Prostate gland (tissue), 2 donors: Measurements from ENCODE around the gene BTBD10. TPM values are rescaled to one million over a fixed set of nuclear protein-coding genes. Genes with fewer than 3 reads are reported as not detected.
A peak's percentile ranks its signal among the peaks of the same experiment; 100 is the strongest.

Source experiments
- DNase-seq: peaks from one replicate; pipeline ENCODE4 v3.0.0-alpha.2; 2019; ENCODE audit warnings: low spot score
- H3K27ac ChIP-seq, 2 donors: fragments of 200-600 bp; sonication (generic); 2 replicates each; pipeline ENCODE4 v1.5.1; 2017 to 2019
- H3K27me3 ChIP-seq: fragments of 200-600 bp; sonication (generic); replicated peaks from 2 replicates; pipeline ENCODE4 v1.5.1; 2019; ENCODE audit not compliant: insufficient read depth
- H3K36me3 ChIP-seq, 2 donors: fragments of 200-600 bp; sonication (generic); 1 replicate in 1 of 2; 2 replicates in 1 of 2; pipeline versions ENCODE4 v1.5.1 to v1.8.1; 2017 to 2019
- H3K4me1 ChIP-seq: fragments of 200-600 bp; sonication (generic); replicated peaks from 2 replicates; pipeline ENCODE4 v1.5.1; 2019
- H3K4me3 ChIP-seq, 2 donors: fragments of 200-600 bp; sonication (generic); 2 replicates each; pipeline ENCODE4 v1.5.1; 2017 to 2019
- H3K9me3 ChIP-seq: fragments of 200-600 bp; sonication (generic); 2 replicates; pipeline ENCODE4 v1.5.1; 2017
- POLR2A ChIP-seq: fragments of 450-650 bp; IDR thresholded peaks from one replicate; pipeline ENCODE4 v1.6.1; 2016; ENCODE audit warnings: antibody characterized with exemption, mild to moderate bottlenecking
- POLR2AphosphoS5 ChIP-seq: sonication (generic); formaldehyde crosslinking; IDR thresholded peaks from one replicate; pipeline ENCODE4 v1.6.1; 2017; ENCODE audit warnings: antibody characterized with exemption
- whole genome bisulfite sequencing: methylation state at CpG from one replicate; pipeline ENCODE4 v1.1.5; 2018; 5-methylcytosine and 5-hydroxymethylcytosine counted together
- intact Hi-C: fragments of 100-400 bp; cut with DNase I; formaldehyde crosslinking; loops from one replicate; pipeline ENCODE4 v1.14.2; 2022
- total RNA-seq, 2 donors: library from RNA; depleted of rRNA; stranded (reverse); fragments of >200 nt; gene quantifications; one replicate each; pipeline ENCODE4 v1.1.0, GENCODE V29; 2016
- TF ChIP-seq, protein P1 (sequence below), 4 experiments: fragments of 200-600 bp in 2 of 4; fragments of 450-650 bp in 2 of 4; sonication (generic) in 2 of 4; IDR thresholded peaks; 1 replicate in 3 of 4; 2 replicates in 1 of 4; pipeline ENCODE4 v1.5.1; 2016 to 2019; ENCODE audit warnings: antibody characterized with exemption in 4 of 4, mild to moderate bottlenecking in 2 of 4, moderate library complexity in 2 of 4

BTBD10 gene
- total RNA-seq, 2 donors from 2014 or later = 21.9 to 31.8 TPM

DNA sequence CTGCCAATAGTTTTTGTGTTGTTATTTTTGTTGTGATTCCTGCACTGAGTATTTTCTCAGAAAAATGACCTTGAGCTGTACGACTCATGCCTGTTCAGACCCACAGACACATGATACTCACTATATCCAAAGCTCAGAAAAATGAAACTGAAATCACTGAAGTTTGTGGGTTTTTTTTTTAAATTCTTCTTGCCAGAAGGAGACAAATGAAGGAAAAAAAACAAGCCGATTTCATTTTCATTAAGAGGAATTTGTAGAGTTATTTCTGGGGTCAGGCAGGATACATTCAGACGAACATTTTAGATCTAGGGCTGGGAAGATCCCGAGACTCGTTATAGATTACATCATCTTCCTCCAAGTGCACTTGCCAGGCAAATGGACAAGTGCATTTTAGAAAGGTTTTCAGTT lies 125.0 kb downstream of the BTBD10 start:
- H3K36me3 ChIP-seq = no peaks in the 10 kb centered on the region
- H3K4me3 ChIP-seq = no peak overlapping the region
- no peaks in the 10 kb centered on the region for H3K9me3 ChIP-seq
- no peaks in the 10 kb centered on the region for H3K4me1 ChIP-seq
- intact Hi-C loops = no loop called here
- no peak for DNase-seq
- H3K27ac ChIP-seq = peak overlapping the region in 1 of 2 donors; percentile 22
- no peaks in the 10 kb centered on the region for H3K27me3 ChIP-seq
- no peak for TF ChIP-seq POLR2AphosphoS5
- TF ChIP-seq, protein P1, sequence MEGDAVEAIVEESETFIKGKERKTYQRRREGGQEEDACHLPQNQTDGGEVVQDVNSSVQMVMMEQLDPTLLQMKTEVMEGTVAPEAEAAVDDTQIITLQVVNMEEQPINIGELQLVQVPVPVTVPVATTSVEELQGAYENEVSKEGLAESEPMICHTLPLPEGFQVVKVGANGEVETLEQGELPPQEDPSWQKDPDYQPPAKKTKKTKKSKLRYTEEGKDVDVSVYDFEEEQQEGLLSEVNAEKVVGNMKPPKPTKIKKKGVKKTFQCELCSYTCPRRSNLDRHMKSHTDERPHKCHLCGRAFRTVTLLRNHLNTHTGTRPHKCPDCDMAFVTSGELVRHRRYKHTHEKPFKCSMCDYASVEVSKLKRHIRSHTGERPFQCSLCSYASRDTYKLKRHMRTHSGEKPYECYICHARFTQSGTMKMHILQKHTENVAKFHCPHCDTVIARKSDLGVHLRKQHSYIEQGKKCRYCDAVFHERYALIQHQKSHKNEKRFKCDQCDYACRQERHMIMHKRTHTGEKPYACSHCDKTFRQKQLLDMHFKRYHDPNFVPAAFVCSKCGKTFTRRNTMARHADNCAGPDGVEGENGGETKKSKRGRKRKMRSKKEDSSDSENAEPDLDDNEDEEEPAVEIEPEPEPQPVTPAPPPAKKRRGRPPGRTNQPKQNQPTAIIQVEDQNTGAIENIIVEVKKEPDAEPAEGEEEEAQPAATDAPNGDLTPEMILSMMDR (IDR thresholded peaks at IDR 0.05) = no peak
- no peak for TF ChIP-seq POLR2A
- 19% methylated on average over 5 of the region's 5 CpGs for WGBS

Other genes starting within 250 kb of the BTBD10 start
- 10 to 100 TPM; 19.4 to 38.1 TPM for gene BMAL1, start 185.4 kb downstream of the BTBD10 start, total RNA-seq
- not detected for gene PTH, start 32.8 kb upstream of the BTBD10 start, total RNA-seq
- gene FAR1, start 205.4 kb upstream of the BTBD10 start, total RNA-seq = 10 to 100 TPM; 24.5 to 28.0 TPM